ENCODE measurements around the gene SYCE1.
"Not testable (repeated sequence)": the region's sequence is repeated elsewhere in the genome, so short reads cannot be mapped to it uniquely, and the experiment has no call there.

Gene SYCE1

GRCh38 chr10:133590226-133590969, 25.0 kb upstream of the SYCE1 start:
- Histone ChIP-seq H3K79me2 (ENCODE audit: control insufficient read depth, insufficient read depth, low read length, unreplicated experiment) (no peaks in the 10 kb centered on the region), H3K4me1 (ENCODE audit: control insufficient read depth, insufficient read depth, low read length, unreplicated experiment) (no peaks in the 10 kb centered on the region), H3K36me3 (ENCODE audit: insufficient read depth, low read length) (no peaks in the 10 kb centered on the region), H3K4me3 (ENCODE audit: low read depth, low read length) (no peak overlapping the region), H3K27me3 (ENCODE audit: insufficient read depth, low read length) (peaks cover 37% of the 10 kb centered on the region), H3K27ac (ENCODE audit: low read depth, low read length) (no peak overlapping the region), H2AFZ (ENCODE audit: low read length, unreplicated experiment) (no peak overlapping the region)

GRCh38 chr10:133577037-133577436, 11.7 kb upstream of the SYCE1 start:
- not testable (repeated sequence) for H2AFZ ChIP-seq (ENCODE audit: low read length, unreplicated experiment); H3K27ac ChIP-seq (ENCODE audit: low read depth, low read length); H3K4me1 ChIP-seq (ENCODE audit: control insufficient read depth, insufficient read depth, low read length, unreplicated experiment); H3K36me3 ChIP-seq (ENCODE audit: insufficient read depth, low read length); H3K27me3 ChIP-seq (ENCODE audit: insufficient read depth, low read length); H3K79me2 ChIP-seq (ENCODE audit: control insufficient read depth, insufficient read depth, low read length, unreplicated experiment); H3K4me3 ChIP-seq (ENCODE audit: low read depth, low read length)

- H2AFZ ChIP-seq (ENCODE audit: low read length, unreplicated experiment); H3K36me3 ChIP-seq (ENCODE audit: insufficient read depth, low read length); H3K4me3 ChIP-seq (ENCODE audit: low read depth, low read length); H3K27me3 ChIP-seq (ENCODE audit: insufficient read depth, low read length); H3K79me2 ChIP-seq (ENCODE audit: control insufficient read depth, insufficient read depth, low read length, unreplicated experiment); H3K27ac ChIP-seq (ENCODE audit: low read depth, low read length); H3K4me1 ChIP-seq (ENCODE audit: control insufficient read depth, insufficient read depth, low read length, unreplicated experiment): not testable (repeated sequence)
Observed at GRCh38 chr10:133573460-133573859, 8.1 kb upstream of the SYCE1 start.

GRCh38 chr10:133572055-133572454, 6.7 kb upstream of the SYCE1 start:
- not testable (repeated sequence) for H3K4me3 ChIP-seq (ENCODE audit: low read depth, low read length); H3K4me1 ChIP-seq (ENCODE audit: control insufficient read depth, insufficient read depth, low read length, unreplicated experiment); H3K27ac ChIP-seq (ENCODE audit: low read depth, low read length); H3K79me2 ChIP-seq (ENCODE audit: control insufficient read depth, insufficient read depth, low read length, unreplicated experiment); H3K36me3 ChIP-seq (ENCODE audit: insufficient read depth, low read length); H2AFZ ChIP-seq (ENCODE audit: low read length, unreplicated experiment); H3K27me3 ChIP-seq (ENCODE audit: insufficient read depth, low read length)

- not testable (repeated sequence) for H3K27me3 ChIP-seq (ENCODE audit: insufficient read depth, low read length); H3K4me3 ChIP-seq (ENCODE audit: low read depth, low read length); H3K36me3 ChIP-seq (ENCODE audit: insufficient read depth, low read length); H3K4me1 ChIP-seq (ENCODE audit: control insufficient read depth, insufficient read depth, low read length, unreplicated experiment); H3K27ac ChIP-seq (ENCODE audit: low read depth, low read length); H2AFZ ChIP-seq (ENCODE audit: low read length, unreplicated experiment); H3K79me2 ChIP-seq (ENCODE audit: control insufficient read depth, insufficient read depth, low read length, unreplicated experiment)
Observed at GRCh38 chr10:133569801-133570200, 4.4 kb upstream of the SYCE1 start.

- H3K4me3 ChIP-seq (ENCODE audit: low read depth, low read length); H3K27me3 ChIP-seq (ENCODE audit: insufficient read depth, low read length): not testable (repeated sequence)
Observed at GRCh38 chr10:133568831-133569527, 3.6 kb upstream of the SYCE1 start.

GRCh38 chr10:133568287-133568614, 2.9 kb upstream of the SYCE1 start:
- H3K79me2 ChIP-seq (ENCODE audit: control insufficient read depth, insufficient read depth, low read length, unreplicated experiment): no peaks in the 10 kb centered on the region
- H2AFZ ChIP-seq (ENCODE audit: low read length, unreplicated experiment): no peak overlapping the region
- H3K4me3 ChIP-seq (ENCODE audit: low read depth, low read length): no peak overlapping the region
- no peak overlapping the region for H3K27ac ChIP-seq (ENCODE audit: low read depth, low read length)
- H3K36me3 ChIP-seq (ENCODE audit: insufficient read depth, low read length): no peaks in the 10 kb centered on the region
- H3K27me3 ChIP-seq (ENCODE audit: insufficient read depth, low read length): no peaks in the 10 kb centered on the region
- no peaks in the 10 kb centered on the region for H3K4me1 ChIP-seq (ENCODE audit: control insufficient read depth, insufficient read depth, low read length, unreplicated experiment)

More at GRCh38 chr10:133568831-133569527, 3.6 kb upstream of the SYCE1 start:
- H3K27ac ChIP-seq (ENCODE audit: low read depth, low read length); H3K36me3 ChIP-seq (ENCODE audit: insufficient read depth, low read length); H3K79me2 ChIP-seq (ENCODE audit: control insufficient read depth, insufficient read depth, low read length, unreplicated experiment); H2AFZ ChIP-seq (ENCODE audit: low read length, unreplicated experiment); H3K4me1 ChIP-seq (ENCODE audit: control insufficient read depth, insufficient read depth, low read length, unreplicated experiment): not testable (repeated sequence)

GRCh38 chr10:133567609-133568286, 2.4 kb upstream of the SYCE1 start:
- Histone ChIP-seq H3K4me1 (ENCODE audit: control insufficient read depth, insufficient read depth, low read length, unreplicated experiment) (no peaks in the 10 kb centered on the region), H3K4me3 (ENCODE audit: low read depth, low read length) (no peak overlapping the region), H2AFZ (ENCODE audit: low read length, unreplicated experiment) (no peak overlapping the region), H3K27me3 (ENCODE audit: insufficient read depth, low read length) (no peaks in the 10 kb centered on the region), H3K27ac (ENCODE audit: low read depth, low read length) (no peak overlapping the region), H3K36me3 (ENCODE audit: insufficient read depth, low read length) (no peaks in the 10 kb centered on the region), H3K79me2 (ENCODE audit: control insufficient read depth, insufficient read depth, low read length, unreplicated experiment) (no peaks in the 10 kb centered on the region)

GRCh38 chr10:133567119-133567518, 1.7 kb upstream of the SYCE1 start:
- no peak overlapping the region for H3K27ac ChIP-seq (ENCODE audit: low read depth, low read length)

GRCh38 chr10:133564816-133565215, 567 bp downstream of the SYCE1 start:
- Histone ChIP-seq H3K27ac (ENCODE audit: low read depth, low read length) (no peak overlapping the region), H3K36me3 (ENCODE audit: insufficient read depth, low read length) (no peaks in the 10 kb centered on the region), H3K79me2 (ENCODE audit: control insufficient read depth, insufficient read depth, low read length, unreplicated experiment) (no peaks in the 10 kb centered on the region), H3K27me3 (ENCODE audit: insufficient read depth, low read length) (peaks cover 4% of the 10 kb centered on the region), H3K4me1 (ENCODE audit: control insufficient read depth, insufficient read depth, low read length, unreplicated experiment) (no peaks in the 10 kb centered on the region), H3K4me3 (ENCODE audit: low read depth, low read length) (no peak overlapping the region), H2AFZ (ENCODE audit: low read length, unreplicated experiment) (no peak overlapping the region)

More at GRCh38 chr10:133567119-133567518, 1.7 kb upstream of the SYCE1 start:
- no peaks in the 10 kb centered on the region for H3K4me1 ChIP-seq (ENCODE audit: control insufficient read depth, insufficient read depth, low read length, unreplicated experiment)
- H3K27me3 ChIP-seq (ENCODE audit: insufficient read depth, low read length): no peaks in the 10 kb centered on the region
- no peaks in the 10 kb centered on the region for H3K79me2 ChIP-seq (ENCODE audit: control insufficient read depth, insufficient read depth, low read length, unreplicated experiment)
- H3K4me3 ChIP-seq (ENCODE audit: low read depth, low read length): no peak overlapping the region
- no peaks in the 10 kb centered on the region for H3K36me3 ChIP-seq (ENCODE audit: insufficient read depth, low read length)
- no peak overlapping the region for H2AFZ ChIP-seq (ENCODE audit: low read length, unreplicated experiment)

GRCh38 chr10:133559216-133559615, 6.2 kb downstream of the SYCE1 start:
- no peaks in the 10 kb centered on the region for H3K79me2 ChIP-seq (ENCODE audit: control insufficient read depth, insufficient read depth, low read length, unreplicated experiment)
- no peaks in the 10 kb centered on the region for H3K4me1 ChIP-seq (ENCODE audit: control insufficient read depth, insufficient read depth, low read length, unreplicated experiment)
- peaks cover 15% of the 10 kb centered on the region for H3K27me3 ChIP-seq (ENCODE audit: insufficient read depth, low read length)
- H3K4me3 ChIP-seq (ENCODE audit: low read depth, low read length): no peak overlapping the region
- H3K27ac ChIP-seq (ENCODE audit: low read depth, low read length): no peak overlapping the region
- no peak overlapping the region for H2AFZ ChIP-seq (ENCODE audit: low read length, unreplicated experiment)
- no peaks in the 10 kb centered on the region for H3K36me3 ChIP-seq (ENCODE audit: insufficient read depth, low read length)
